Chondrocyte (in vitro differentiated cells): Measurements from ENCODE around the gene IL22RA1. TPM values are rescaled to one million over a fixed set of nuclear protein-coding genes. Genes with fewer than 3 reads are reported as not detected.

Experiments
- DNase-seq: peaks from one replicate; pipeline ENCODE4 v3.0.0; 2021; ENCODE audit warnings: mixed read lengths, low spot score
- H3K27ac Mint-ChIP-seq: one replicate; pipeline ENCODE4 v1.8.0; 2021; ENCODE audit warnings: mild to moderate bottlenecking, moderate library complexity, mixed read lengths; ENCODE audit not compliant: unreplicated experiment
- H3K27me3 Mint-ChIP-seq: 2 replicates; pipeline ENCODE4 v1.8.0; 2021; ENCODE audit warnings: low read depth, mixed read lengths
- H3K36me3 Mint-ChIP-seq: 2 replicates; pipeline ENCODE4 v1.8.0; 2021; ENCODE audit warnings: low read depth, mixed read lengths
- H3K4me1 Mint-ChIP-seq: 2 replicates; pipeline ENCODE4 v1.8.0; 2021; ENCODE audit warnings: low read depth, mild to moderate bottlenecking, mixed read lengths
- H3K4me3 Mint-ChIP-seq: one replicate; pipeline ENCODE4 v1.8.0; 2021; ENCODE audit warnings: mild to moderate bottlenecking, moderate library complexity, mixed read lengths; ENCODE audit not compliant: unreplicated experiment
- H3K9me3 Mint-ChIP-seq: 2 replicates; pipeline ENCODE4 v1.8.0; 2021; ENCODE audit warnings: low read depth, mixed read lengths
- total RNA-seq: library from RNA; stranded (reverse); gene quantifications from 3 replicates; pipeline ENCODE4 v1.2.1, GENCODE V29; 2021
- TF ChIP-seq, protein P1 (sequence below): fragments of 200-600 bp; sonication (generic); IDR thresholded peaks from 2 replicates; pipeline ENCODE4 v1.5.0; 2021; ENCODE audit warnings: antibody characterized with exemption, mild to moderate bottlenecking, moderate library complexity

Gene IL22RA1
- total RNA-seq, 1 donor from 2014 or later, result not detected

DNA sequence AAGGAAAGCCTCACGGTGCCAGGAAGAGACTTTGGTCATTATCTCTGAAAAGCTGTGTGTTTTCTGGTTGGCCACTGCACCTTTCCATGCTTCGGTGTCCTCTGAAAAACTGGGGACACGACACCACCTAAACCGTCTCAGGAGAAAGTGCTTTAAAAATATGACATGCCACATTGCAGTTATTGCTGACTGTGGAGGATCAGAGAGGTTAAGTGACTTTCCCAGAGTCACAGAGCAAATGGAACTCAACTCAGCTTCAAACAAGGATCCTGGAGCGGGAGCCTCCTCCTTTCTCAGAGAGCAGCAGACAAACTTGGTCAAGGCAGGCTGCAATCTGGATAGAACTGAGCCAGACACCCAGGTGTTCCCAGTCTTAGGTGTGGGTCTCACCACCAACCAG, 44.8 kb downstream of the IL22RA1 start:
- peaks cover 2% of the 10 kb centered on the region for H3K27me3 Mint-ChIP-seq
- no peak overlapping the region for H3K4me3 Mint-ChIP-seq

DNA sequence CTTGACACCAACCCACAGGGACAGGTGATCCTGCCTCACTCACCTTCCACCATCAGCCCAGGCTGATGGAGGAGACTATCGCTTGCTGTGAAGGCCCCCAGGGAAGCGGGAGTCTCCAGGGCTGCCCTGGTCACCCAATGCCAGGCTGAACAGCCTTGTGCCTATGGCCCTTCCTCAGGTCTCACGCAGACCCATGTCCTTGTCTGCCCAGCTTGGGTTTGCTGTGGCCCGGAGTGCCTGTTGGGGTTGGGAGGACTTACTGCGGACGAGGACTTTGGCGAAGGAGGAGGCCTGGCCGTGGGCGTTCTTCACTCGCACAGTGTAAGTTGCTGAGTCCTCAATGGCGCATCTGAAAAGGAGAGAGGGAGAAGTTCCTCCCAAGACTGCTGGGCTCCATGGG, 45.3 kb downstream of the IL22RA1 start:
- TF ChIP-seq, protein P1, sequence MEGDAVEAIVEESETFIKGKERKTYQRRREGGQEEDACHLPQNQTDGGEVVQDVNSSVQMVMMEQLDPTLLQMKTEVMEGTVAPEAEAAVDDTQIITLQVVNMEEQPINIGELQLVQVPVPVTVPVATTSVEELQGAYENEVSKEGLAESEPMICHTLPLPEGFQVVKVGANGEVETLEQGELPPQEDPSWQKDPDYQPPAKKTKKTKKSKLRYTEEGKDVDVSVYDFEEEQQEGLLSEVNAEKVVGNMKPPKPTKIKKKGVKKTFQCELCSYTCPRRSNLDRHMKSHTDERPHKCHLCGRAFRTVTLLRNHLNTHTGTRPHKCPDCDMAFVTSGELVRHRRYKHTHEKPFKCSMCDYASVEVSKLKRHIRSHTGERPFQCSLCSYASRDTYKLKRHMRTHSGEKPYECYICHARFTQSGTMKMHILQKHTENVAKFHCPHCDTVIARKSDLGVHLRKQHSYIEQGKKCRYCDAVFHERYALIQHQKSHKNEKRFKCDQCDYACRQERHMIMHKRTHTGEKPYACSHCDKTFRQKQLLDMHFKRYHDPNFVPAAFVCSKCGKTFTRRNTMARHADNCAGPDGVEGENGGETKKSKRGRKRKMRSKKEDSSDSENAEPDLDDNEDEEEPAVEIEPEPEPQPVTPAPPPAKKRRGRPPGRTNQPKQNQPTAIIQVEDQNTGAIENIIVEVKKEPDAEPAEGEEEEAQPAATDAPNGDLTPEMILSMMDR, result no peak
- H3K27me3 Mint-ChIP-seq, result peaks cover 2% of the 10 kb centered on the region
- no peaks in the 10 kb centered on the region for H3K36me3 Mint-ChIP-seq
- H3K27ac Mint-ChIP-seq, result no peak overlapping the region
- H3K4me1 Mint-ChIP-seq, result peaks cover 10% of the 10 kb centered on the region
- no peak overlapping the region for H3K4me3 Mint-ChIP-seq
- no peak for DNase-seq
- no peaks in the 10 kb centered on the region for H3K9me3 Mint-ChIP-seq

More for the DNA sequence above, 44.8 kb downstream of the IL22RA1 start:
- peaks cover 10% of the 10 kb centered on the region for H3K4me1 Mint-ChIP-seq
- TF ChIP-seq, protein P1, result no peak
- no peak for DNase-seq
- no peak overlapping the region for H3K27ac Mint-ChIP-seq
- H3K9me3 Mint-ChIP-seq, result no peaks in the 10 kb centered on the region
- no peaks in the 10 kb centered on the region for H3K36me3 Mint-ChIP-seq

DNA sequence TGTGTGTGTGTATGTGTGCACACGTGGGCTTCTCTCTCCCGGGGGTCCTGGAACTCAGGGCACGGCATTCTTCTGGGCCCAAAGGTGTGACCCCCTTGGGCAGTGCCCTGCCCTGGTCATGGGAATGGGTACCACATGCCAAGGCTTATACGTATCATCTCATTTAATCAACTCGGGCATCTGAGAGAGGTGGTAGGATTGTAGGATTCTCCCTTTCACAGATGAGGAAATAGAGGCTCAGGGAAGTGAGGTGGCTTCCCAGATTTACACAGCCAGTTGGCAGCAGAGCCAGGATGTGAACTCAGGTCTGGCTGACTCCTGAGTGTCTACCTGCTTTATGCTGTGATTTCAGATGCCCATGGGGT, 46.2 kb downstream of the IL22RA1 start:
- H3K27ac Mint-ChIP-seq, result no peak overlapping the region
- H3K4me3 Mint-ChIP-seq, result no peak overlapping the region
- TF ChIP-seq, protein P1, result no peak
- H3K36me3 Mint-ChIP-seq, result no peaks in the 10 kb centered on the region
- H3K27me3 Mint-ChIP-seq, result peaks cover 2% of the 10 kb centered on the region
- peaks cover 6% of the 10 kb centered on the region for H3K4me1 Mint-ChIP-seq
- no peak for DNase-seq
- no peaks in the 10 kb centered on the region for H3K9me3 Mint-ChIP-seq

DNA sequence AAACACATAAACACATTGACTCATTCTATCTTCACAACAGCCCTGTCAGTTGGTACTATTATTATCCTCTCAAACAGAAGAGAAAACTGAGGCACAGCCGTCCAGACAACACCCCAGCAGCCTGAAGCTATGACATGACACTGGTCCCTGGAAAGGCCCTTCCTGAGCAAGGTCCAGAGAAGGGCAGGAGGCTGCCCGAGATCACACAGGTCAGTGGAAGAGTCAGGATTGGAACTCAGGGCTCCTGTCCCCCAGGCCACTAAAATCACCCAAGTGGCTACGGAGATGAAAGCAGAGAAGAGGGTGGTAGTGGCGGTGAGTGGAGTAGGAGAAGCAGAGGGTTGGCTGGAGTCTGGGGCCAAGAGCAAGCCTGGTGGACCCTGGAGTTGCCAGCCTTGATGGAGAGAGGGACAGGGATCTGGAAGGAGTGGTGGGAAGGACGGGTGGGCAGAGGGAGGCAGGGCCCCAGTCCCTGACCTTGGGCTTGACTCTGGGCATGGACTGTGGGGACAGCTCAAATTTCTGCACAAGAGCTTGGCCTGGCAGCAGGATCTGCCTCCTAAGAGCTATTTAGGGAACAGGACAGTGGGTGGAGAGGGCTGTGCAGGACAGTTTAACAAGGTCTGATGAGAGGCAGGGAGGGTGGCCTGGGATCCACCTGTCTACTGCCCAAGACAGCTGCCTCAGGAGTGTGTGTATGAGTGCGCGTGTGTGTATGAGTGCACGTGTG, 46.8 kb downstream of the IL22RA1 start:
- Mint-ChIP-seq H3K27me3 (peaks cover 2% of the 10 kb centered on the region), H3K9me3 (no peaks in the 10 kb centered on the region), H3K36me3 (no peaks in the 10 kb centered on the region), H3K4me1 (peaks cover 6% of the 10 kb centered on the region), H3K27ac (no peak overlapping the region), H3K4me3 (no peak overlapping the region)
- TF ChIP-seq, protein P1, result no peak
- no peak for DNase-seq

DNA sequence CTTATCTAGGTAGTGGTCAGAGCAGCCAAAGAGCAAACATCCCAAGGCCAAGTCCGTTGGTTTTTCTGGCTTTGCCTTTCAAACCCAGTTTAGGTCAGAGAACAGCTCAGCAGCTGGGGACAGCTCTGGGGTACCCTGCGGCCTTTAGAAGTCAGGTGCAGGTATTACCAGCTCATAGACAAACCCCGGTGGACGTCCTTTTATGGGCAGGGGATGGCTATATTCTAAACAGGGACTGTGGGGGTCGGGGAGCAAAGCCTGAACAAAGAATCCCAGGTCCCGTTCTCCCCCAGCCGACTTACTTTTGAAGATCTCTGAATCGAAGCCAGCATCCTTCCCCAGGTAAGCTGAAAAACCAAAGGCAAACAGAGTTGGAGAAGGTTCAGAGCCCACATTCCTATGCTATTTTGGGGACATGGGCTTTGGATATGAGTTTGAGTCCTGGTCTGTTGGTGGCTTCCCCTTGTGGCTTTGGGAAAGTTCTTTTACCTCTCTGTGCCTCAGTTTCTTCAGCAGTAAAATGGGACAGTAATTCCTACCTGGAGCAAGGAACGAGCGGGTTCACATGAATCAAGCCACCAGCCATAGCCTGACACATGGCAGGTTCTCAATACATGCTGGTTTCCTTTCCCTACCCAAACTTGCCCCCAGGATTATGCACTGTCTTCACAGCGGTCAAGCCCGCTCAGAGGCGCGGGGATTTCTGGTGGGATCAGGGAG, 47.6 kb downstream of the IL22RA1 start:
- no peak overlapping the region for H3K27ac Mint-ChIP-seq
- no peak overlapping the region for H3K4me3 Mint-ChIP-seq
- H3K36me3 Mint-ChIP-seq, result no peaks in the 10 kb centered on the region
- TF ChIP-seq, protein P1, result no peak
- H3K27me3 Mint-ChIP-seq, result peaks cover 2% of the 10 kb centered on the region
- no peaks in the 10 kb centered on the region for H3K9me3 Mint-ChIP-seq
- H3K4me1 Mint-ChIP-seq, result peaks cover 6% of the 10 kb centered on the region
- no peak for DNase-seq
